ENCODE data around the gene SRPRB.

SRPRB gene

GRCh38 chr3:133820129-133820528 is 14.5 kb downstream of the SRPRB start:
- no peak overlapping the region for H3K4me3 ChIP-seq (ENCODE audit: low read depth, low read length)
- no peak for DNase-seq
- no peaks in the 10 kb centered on the region for H3K9me3 ChIP-seq (ENCODE audit: severe bottlenecking)
- TF ChIP-seq CTCF (IDR thresholded peaks at IDR 0.05; ENCODE audit: low read depth, low read length) = no peak
- H3K27me3 ChIP-seq (ENCODE audit: insufficient read depth, low read depth, severe bottlenecking) = no peaks in the 10 kb centered on the region
- no peak overlapping the region for H3K27ac ChIP-seq
- H3K36me3 ChIP-seq = peaks cover 43% of the 10 kb centered on the region

GRCh38 chr3:133820889-133821675 is 15.5 kb downstream of the SRPRB start:
- TF ChIP-seq CTCF (IDR thresholded peaks at IDR 0.05; ENCODE audit: low read depth, low read length) = no peak
- no peak for DNase-seq
- Histone ChIP-seq H3K27me3 (ENCODE audit: insufficient read depth, low read depth, severe bottlenecking) (no peaks in the 10 kb centered on the region), H3K9me3 (ENCODE audit: severe bottlenecking) (no peaks in the 10 kb centered on the region), H3K27ac (no peak overlapping the region), H3K36me3 (peaks cover 39% of the 10 kb centered on the region), H3K4me3 (ENCODE audit: low read depth, low read length) (no peak overlapping the region)

GRCh38 chr3:133821767-133822638 is 16.4 kb downstream of the SRPRB start:
- H3K9me3 ChIP-seq (ENCODE audit: severe bottlenecking) = no peaks in the 10 kb centered on the region
- no peak overlapping the region for H3K4me3 ChIP-seq (ENCODE audit: low read depth, low read length)
- no peaks in the 10 kb centered on the region for H3K27me3 ChIP-seq (ENCODE audit: insufficient read depth, low read depth, severe bottlenecking)
- no peak overlapping the region for H3K27ac ChIP-seq
- DNase-seq = peak; percentile 29
- TF ChIP-seq CTCF (IDR thresholded peaks at IDR 0.05; ENCODE audit: low read depth, low read length) = peak; percentile 46
- H3K36me3 ChIP-seq = peaks cover 31% of the 10 kb centered on the region

- DNase-seq = no peak
- Histone ChIP-seq H3K36me3 (peaks cover 11% of the 10 kb centered on the region), H3K27me3 (ENCODE audit: insufficient read depth, low read depth, severe bottlenecking) (no peaks in the 10 kb centered on the region), H3K27ac (no peak overlapping the region), H3K9me3 (ENCODE audit: severe bottlenecking) (no peaks in the 10 kb centered on the region), H3K4me3 (ENCODE audit: low read depth, low read length) (no peak overlapping the region)
- TF ChIP-seq CTCF (IDR thresholded peaks at IDR 0.05; ENCODE audit: low read depth, low read length) = no peak
Observed at GRCh38 chr3:133824961-133825485, 19.4 kb downstream of the SRPRB start.

- TF ChIP-seq CTCF (IDR thresholded peaks at IDR 0.05; ENCODE audit: low read depth, low read length) = no peak
Observed at GRCh38 chr3:133825969-133826727, 20.5 kb downstream of the SRPRB start.

More at GRCh38 chr3:133825969-133826727, 20.5 kb downstream of the SRPRB start:
- Histone ChIP-seq H3K4me3 (ENCODE audit: low read depth, low read length) (no peak overlapping the region), H3K9me3 (ENCODE audit: severe bottlenecking) (no peaks in the 10 kb centered on the region), H3K27me3 (ENCODE audit: insufficient read depth, low read depth, severe bottlenecking) (no peaks in the 10 kb centered on the region), H3K27ac (no peak overlapping the region), H3K36me3 (no peaks in the 10 kb centered on the region; the same call in 1 of the 2 replicates)
- no peak for DNase-seq

All from WERI-Rb-1 (cell line).